Measurements from ENCODE around the gene CLEC4F.

- no peak for TF ChIP-seq POLR2A (IDR thresholded peaks at IDR 0.05)
- TF ChIP-seq, protein P1, sequence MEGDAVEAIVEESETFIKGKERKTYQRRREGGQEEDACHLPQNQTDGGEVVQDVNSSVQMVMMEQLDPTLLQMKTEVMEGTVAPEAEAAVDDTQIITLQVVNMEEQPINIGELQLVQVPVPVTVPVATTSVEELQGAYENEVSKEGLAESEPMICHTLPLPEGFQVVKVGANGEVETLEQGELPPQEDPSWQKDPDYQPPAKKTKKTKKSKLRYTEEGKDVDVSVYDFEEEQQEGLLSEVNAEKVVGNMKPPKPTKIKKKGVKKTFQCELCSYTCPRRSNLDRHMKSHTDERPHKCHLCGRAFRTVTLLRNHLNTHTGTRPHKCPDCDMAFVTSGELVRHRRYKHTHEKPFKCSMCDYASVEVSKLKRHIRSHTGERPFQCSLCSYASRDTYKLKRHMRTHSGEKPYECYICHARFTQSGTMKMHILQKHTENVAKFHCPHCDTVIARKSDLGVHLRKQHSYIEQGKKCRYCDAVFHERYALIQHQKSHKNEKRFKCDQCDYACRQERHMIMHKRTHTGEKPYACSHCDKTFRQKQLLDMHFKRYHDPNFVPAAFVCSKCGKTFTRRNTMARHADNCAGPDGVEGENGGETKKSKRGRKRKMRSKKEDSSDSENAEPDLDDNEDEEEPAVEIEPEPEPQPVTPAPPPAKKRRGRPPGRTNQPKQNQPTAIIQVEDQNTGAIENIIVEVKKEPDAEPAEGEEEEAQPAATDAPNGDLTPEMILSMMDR (IDR thresholded peaks at IDR 0.05), result no peak
Measured at GRCh38 chr2:70790136-70790828, 30.1 kb downstream of the CLEC4F start, which contains the start of gene FIGLA.

Measured in Peyer's patch (tissue), 4 donors.